ENCODE results near the gene ADAMTS6.
A peak's percentile ranks its signal among the peaks of the same experiment; 100 is the strongest.

ADAMTS6 gene

GRCh38 chr5:65229841-65230240 is 251.9 kb downstream of the ADAMTS6 start:
- Histone ChIP-seq H4K20me1 (ENCODE audit: insufficient read depth, low read length) (no peaks in the 10 kb centered on the region), H3K9ac (ENCODE audit: low read depth, low read length) (no peak overlapping the region), H3K79me2 (ENCODE audit: insufficient read depth, low read length) (no peaks in the 10 kb centered on the region), H3K4me2 (ENCODE audit: insufficient read depth, low read length) (no peak overlapping the region), H3K27ac (ENCODE audit: low read length) (no peak overlapping the region), H3K4me3 (ENCODE audit: low read depth in 1 of 2, low read length in 2 of 2) (no peak overlapping the region), H3K36me3 (ENCODE audit: insufficient read depth, low read length) (no peaks in the 10 kb centered on the region), H3K4me1 (ENCODE audit: insufficient read depth, low read length) (no peaks in the 10 kb centered on the region), H3K9me3 (ENCODE audit: insufficient read depth, low read length, severe bottlenecking) (peaks cover 7% of the 10 kb centered on the region), H2AFZ (ENCODE audit: low read depth, low read length) (no peak overlapping the region), H3K27me3 (ENCODE audit: insufficient read depth, low read length, poor library complexity) (no peaks in the 10 kb centered on the region)
- ATAC-seq (ENCODE audit: insufficient read depth, low read depth) (no peak), DNase-seq (no peak)
- TF ChIP-seq EZH2 (IDR thresholded peaks at IDR 0.05; ENCODE audit: borderline replicate concordance, low read depth, low read length, severe bottlenecking): no peak
- no peak for TF ChIP-seq CTCF (IDR thresholded peaks at IDR 0.05; ENCODE audit: borderline replicate concordance, extremely low read depth, low read length, poor library complexity, severe bottlenecking)

GRCh38 chr5:65213921-65214525 is 267.7 kb downstream of the ADAMTS6 start:
- DNase-seq: no peak
- no peaks in the 10 kb centered on the region for H4K20me1 ChIP-seq (ENCODE audit: insufficient read depth, low read length)
- H3K4me1 ChIP-seq (ENCODE audit: insufficient read depth, low read length): no peaks in the 10 kb centered on the region
- peak; percentile 58 for TF ChIP-seq CTCF (IDR thresholded peaks at IDR 0.05; ENCODE audit: borderline replicate concordance, extremely low read depth, low read length, poor library complexity, severe bottlenecking)
- TF ChIP-seq EZH2 (IDR thresholded peaks at IDR 0.05; ENCODE audit: borderline replicate concordance, low read depth, low read length, severe bottlenecking): no peak
- ATAC-seq (ENCODE audit: insufficient read depth, low read depth): peak; percentile 33; the same call in 1 of the 3 replicates
- no peaks in the 10 kb centered on the region for H3K9me3 ChIP-seq (ENCODE audit: insufficient read depth, low read length, severe bottlenecking)
- no peak overlapping the region for H2AFZ ChIP-seq (ENCODE audit: low read depth, low read length)
- H3K79me2 ChIP-seq (ENCODE audit: insufficient read depth, low read length): no peaks in the 10 kb centered on the region
- no peaks in the 10 kb centered on the region for H3K36me3 ChIP-seq (ENCODE audit: insufficient read depth, low read length)
- H3K4me3 ChIP-seq (ENCODE audit: low read depth in 1 of 2, low read length in 2 of 2): no peak overlapping the region
- no peak overlapping the region for H3K9ac ChIP-seq (ENCODE audit: low read depth, low read length)
- no peaks in the 10 kb centered on the region for H3K27me3 ChIP-seq (ENCODE audit: insufficient read depth, low read length, poor library complexity)
- no peak overlapping the region for H3K27ac ChIP-seq (ENCODE audit: low read length)
- H3K4me2 ChIP-seq (ENCODE audit: insufficient read depth, low read length): no peak overlapping the region

DNA sequence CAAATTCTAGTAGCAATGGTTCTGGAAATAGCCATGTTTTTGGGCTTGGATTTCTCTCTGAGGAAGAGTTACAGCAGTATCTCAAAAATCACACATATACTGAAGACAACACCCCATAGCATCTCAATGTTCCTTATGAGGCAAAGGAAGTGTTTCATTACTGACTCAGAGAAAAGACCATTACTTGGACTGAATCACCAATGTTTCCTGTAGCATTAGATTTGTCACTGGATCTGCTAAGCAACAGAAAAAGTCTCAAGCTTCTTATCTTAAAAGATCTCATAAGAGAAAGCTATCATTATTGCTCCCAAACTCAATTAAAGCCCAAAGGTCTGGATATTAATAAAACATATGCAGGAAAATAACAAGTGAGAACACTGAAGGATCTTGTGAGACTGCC is 272.4 kb downstream of the ADAMTS6 start:
- Histone ChIP-seq H3K4me2 (ENCODE audit: insufficient read depth, low read length) (no peak overlapping the region), H2AFZ (ENCODE audit: low read depth, low read length) (no peak overlapping the region), H3K36me3 (ENCODE audit: insufficient read depth, low read length) (no peaks in the 10 kb centered on the region), H3K27me3 (ENCODE audit: insufficient read depth, low read length, poor library complexity) (no peaks in the 10 kb centered on the region), H3K4me3 (ENCODE audit: low read depth in 1 of 2, low read length in 2 of 2) (no peak overlapping the region), H3K79me2 (ENCODE audit: insufficient read depth, low read length) (no peaks in the 10 kb centered on the region), H3K27ac (ENCODE audit: low read length) (no peak overlapping the region), H3K9ac (ENCODE audit: low read depth, low read length) (no peak overlapping the region), H4K20me1 (ENCODE audit: insufficient read depth, low read length) (no peaks in the 10 kb centered on the region), H3K4me1 (ENCODE audit: insufficient read depth, low read length) (no peaks in the 10 kb centered on the region), H3K9me3 (ENCODE audit: insufficient read depth, low read length, severe bottlenecking) (no peaks in the 10 kb centered on the region)
- ATAC-seq (ENCODE audit: insufficient read depth, low read depth): no peak
- DNase-seq: no peak
- TF ChIP-seq EZH2 (IDR thresholded peaks at IDR 0.05; ENCODE audit: borderline replicate concordance, low read depth, low read length, severe bottlenecking) (no peak), CTCF (IDR thresholded peaks at IDR 0.05; ENCODE audit: borderline replicate concordance, extremely low read depth, low read length, poor library complexity, severe bottlenecking) (no peak)
